ENCODE data around the gene UBE2Z.

The UBE2Z gene

DNA sequence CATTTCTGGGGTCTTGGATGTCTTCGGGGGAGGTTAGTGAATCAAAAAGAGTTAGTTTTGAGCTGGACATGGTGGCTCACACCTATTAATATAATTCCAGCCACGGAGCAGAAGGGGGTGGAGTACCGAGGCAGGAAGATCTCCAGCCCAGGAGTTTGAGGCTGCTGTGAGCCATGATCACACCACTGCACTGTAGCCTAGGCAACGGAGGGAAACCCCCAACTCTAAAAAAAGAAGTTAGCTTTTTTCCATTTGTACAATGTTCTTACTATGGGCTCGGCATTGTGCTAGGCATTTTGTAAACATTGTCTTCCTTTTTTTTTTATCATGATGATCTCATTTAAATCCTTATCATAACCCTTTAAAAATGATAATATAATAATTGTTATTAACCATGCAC lies 44.7 kb downstream of the UBE2Z start:
- DNase-seq (ENCODE audit: extremely low read depth in 1 of 2, low read depth in 1 of 2), result no peak

DNA sequence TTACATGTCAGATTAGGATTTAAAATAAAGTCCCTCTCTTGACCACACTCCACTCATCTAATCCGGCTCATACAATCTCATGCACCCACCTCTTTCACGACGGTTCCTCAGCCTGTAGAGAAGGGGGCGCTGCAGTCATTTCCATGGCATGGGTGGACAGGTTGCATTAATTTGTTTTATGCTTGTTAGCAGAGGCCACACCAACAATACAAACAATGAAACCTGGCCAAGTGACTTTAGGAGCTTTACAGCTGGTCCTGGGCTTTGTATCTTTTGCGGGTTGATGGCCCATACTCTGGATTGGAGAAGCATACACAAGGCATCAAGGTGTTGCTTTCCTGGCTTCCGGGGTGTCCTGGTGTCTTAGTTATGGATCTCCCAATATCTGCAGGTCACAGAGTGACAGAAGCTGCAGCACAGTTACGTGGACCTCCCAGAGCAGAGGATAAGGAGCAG lies 46.1 kb downstream of the UBE2Z start:
- no peak for DNase-seq (ENCODE audit: extremely low read depth in 1 of 2, low read depth in 1 of 2)

DNA sequence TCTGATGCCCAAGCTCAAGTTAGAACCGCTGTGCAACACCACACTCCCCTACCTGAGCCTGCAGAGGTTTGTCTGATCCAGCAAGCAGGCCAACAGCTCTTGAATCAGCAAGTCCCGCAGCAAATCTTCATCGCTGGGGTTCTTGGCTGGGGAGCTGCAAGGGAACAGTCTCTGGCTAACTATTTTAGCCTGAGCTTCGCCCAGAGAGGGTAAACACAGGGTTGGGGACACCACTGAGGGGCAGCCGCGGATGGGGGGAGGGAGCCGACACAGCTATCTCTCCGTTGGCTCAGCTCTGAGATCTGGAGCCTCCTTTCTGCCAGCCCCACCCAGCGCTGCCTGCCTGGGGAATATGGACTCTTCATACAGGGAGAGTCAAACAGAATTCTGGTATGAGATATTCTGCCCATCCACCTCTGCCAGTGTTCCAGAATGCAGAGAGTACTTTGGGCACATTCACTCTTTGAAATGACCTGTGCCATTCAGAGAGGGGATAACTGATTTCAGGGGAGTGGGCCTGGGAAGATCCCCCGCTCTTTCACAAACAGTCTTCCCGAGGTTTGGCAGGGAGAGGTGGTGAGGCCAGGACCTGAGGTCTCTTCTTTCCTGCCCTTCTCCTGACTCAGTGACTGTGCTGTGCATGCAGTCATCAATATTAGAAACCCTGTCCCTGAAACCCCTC lies 52.8 kb downstream of the UBE2Z start:
- DNase-seq (ENCODE audit: extremely low read depth in 1 of 2, low read depth in 1 of 2), result no peak

DNA sequence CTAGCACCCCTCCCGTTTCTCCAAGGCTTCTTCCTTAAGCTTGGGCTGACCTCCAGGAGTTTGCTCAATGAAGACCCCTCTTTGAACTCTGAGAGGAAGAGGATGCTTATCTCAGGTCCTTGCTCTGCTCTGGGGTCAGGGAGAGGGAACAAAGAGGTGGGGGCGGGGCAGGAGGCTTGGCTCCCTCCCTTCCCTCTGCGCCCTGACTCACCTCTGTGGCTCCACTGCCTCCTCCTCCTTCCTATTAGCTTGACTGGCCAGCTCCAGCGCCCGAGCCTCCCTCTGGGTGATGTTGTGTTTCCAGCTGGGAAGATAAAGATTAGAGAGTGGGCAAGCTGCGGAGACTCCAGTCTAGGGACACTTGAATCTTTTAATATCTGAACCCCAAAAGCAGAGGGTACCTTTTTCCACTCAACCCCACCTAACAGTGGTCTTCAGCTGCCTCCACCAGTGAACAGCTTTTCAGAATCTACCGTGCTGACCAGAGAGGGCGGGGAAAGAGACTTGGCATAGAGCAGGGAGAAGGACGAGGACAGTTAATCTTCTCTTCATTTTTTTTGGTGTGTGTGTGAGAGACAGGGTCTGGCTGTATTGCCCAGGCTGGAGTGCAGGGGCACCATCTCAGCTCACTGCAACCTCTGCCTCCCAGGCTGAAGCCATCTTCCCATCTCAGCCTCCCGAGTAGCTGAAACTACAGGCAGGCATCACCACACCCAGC lies 53.5 kb downstream of the UBE2Z start:
- no peak for DNase-seq (ENCODE audit: extremely low read depth in 1 of 2, low read depth in 1 of 2)

DNA sequence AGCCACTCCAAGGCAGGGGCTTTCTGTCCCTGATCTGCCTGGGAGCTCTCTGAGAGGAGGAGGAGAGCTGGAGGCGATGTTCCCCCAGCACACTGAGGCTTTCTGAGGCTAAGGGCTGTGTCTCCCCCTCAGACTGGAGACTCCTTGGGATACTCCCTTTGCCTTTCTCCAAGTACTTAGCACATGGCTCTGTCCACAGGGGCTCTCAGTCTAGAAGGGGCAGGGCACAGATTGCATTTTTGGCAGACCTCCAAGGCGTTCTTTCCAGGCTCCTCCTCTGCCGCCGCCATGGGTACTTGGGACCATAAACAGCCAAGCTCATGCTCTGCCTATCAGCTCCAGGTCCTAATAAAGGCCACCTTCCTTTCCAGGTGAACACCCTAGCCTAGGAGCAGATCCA lies 62.0 kb downstream of the UBE2Z start:
- DNase-seq (ENCODE audit: extremely low read depth in 1 of 2, low read depth in 1 of 2), result no peak

DNA sequence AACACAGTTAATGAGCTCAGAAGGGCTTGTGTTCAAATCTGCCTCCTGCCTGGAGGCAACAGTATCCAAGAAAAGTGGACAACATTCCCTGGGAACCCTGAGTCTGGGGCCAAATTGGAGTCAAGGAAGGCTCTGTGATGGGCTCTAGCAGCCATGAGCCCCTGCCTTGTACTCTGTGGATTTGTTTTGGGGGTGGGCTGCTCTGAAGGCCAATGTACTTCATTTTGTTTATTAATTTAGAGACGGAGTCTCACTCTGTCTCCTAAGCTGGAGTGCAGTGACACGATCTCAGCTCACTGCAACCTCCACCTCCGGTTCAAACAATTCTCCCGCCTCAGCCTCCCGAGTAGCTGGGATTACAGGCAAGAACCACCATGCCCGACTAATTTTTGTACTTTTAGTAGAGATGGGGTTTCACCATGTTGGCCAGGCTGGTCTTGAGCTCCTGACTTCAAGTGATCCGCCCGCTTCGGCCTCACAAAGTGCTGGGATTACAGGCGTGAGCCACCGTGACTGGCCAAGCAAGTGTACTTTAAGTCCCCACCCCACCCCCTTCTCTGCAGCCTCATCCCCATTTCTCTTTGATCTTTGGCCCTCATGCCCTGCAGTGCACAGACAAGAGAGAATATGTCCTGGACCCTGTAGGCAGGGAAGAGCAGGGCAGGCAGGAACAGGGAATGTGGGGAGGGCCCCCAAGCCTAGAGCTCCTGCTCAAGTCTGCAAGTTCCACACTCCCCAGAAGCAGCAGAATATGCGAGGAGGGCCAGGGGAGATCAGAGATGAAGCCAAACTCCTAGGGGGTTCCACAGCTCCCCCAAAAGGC lies 62.9 kb downstream of the UBE2Z start:
- no peak for DNase-seq (ENCODE audit: extremely low read depth in 1 of 2, low read depth in 1 of 2)

DNA sequence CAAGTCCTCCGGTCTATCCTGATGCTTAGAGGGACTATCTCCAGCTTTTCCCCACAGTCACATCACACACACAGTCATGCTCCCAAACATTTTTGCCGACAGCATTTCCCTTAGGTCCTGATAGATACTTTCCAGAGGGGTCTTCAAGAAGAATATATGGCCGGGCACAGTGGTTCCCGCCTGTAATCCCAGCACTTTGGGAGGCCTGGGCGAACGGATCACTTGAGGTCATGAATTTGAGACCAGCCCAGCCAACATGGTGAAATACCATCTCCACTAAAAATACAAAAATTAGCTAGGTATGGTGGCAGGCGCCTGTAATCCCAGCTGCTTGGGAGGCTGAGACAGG lies 64.5 kb downstream of the UBE2Z start:
- no peak for DNase-seq (ENCODE audit: extremely low read depth in 1 of 2, low read depth in 1 of 2)

DNA sequence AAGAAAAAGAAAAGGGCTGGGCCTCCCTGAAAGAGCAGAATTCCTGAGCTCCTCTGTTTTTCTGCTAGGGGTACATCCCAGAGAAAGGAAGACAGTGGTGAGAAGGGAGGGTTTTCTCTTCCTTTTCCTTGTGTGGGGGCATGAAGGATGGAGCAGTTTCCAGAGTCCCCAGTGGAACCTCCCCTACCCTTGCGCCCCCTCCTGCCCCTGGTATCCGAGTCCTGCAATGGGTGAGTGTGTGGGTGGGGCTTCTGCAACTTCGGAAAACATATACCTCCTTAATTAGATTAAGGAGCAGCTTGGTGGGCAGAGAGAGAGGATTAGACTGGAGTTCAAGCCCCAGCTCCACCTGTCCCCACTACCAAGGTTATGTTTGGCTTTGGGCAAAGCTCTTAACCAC lies 65.6 kb downstream of the UBE2Z start:
- no peak for DNase-seq (ENCODE audit: extremely low read depth in 1 of 2, low read depth in 1 of 2)

All from stimulated activated CD8-positive, alpha-beta memory T cell treated with anti-CD3 and anti-CD28 coated beads, Interleukin-7, amount 100 ng/mL, for 48 hours (primary cell).